HT1080 (cell line): ENCODE results near the gene C4A. TPM values are rescaled to one million over a fixed set of nuclear protein-coding genes. Genes with fewer than 3 reads are reported as not detected.
"Not testable (repeated sequence)": the region's sequence is repeated elsewhere in the genome, so short reads cannot be mapped to it uniquely, and the experiment has no call there.

Source experiments
- DNase-seq: peaks from one replicate; pipeline ENCODE4 v3.0.0-alpha.2; 2015; ENCODE audit warnings: low read depth
- total RNA-seq: library from RNA; depleted of rRNA; stranded (reverse); fragments of >200 nt; shearing (Covaris generic); gene quantifications from 2 replicates; pipeline ENCODE4 v1.2.3, GENCODE V29; 2014

The C4A gene
- total RNA-seq, 1 experiment from 2014 or later = not detected

GRCh38 chr6:31979238-31979898, 2.5 kb upstream of the C4A start:
- DNase-seq = no peak

GRCh38 chr6:31980195-31980876, 1.5 kb upstream of the C4A start:
- not testable (repeated sequence) for DNase-seq

DNA sequence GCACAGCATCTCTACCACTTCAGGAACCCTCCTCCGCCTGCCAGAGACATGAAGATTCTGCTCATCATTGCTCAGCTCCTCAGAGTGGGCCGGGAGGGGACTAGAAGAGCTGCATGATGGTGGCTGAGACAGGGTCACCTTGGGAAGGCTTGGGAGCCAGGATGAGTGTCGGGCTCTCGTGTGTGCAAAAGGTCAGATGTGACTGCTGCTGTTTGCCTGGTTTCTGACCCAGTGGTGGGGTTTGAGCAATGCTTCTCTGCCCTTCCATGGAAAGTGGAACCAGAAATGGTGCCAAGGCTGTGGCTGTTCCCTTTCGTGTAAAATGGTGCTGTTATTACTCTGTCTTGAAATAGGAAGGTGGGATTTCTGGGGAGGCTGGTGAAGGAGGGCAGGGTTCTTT, 859 bp upstream of the C4A start:
- DNase-seq = not testable (repeated sequence)

DNA sequence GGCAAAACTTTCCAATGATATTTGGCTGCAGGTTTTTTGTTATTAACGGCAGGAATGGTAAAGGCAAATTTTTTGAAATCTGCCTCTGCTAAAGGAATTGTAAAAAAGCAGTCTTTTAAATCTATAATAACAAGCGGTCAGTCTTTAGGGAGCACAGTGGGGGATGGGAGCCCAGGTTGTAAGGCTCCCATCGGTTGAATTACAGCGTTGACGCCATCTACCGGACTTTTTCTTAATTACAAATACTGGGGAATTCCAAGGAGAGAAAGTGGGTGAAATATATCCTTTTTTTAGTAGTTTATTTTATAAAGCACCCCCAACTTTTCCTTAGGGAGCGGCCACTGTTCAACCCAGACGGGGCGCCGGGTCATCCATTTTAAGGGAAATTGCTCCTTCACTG, 7.5 kb downstream of the C4A start:
- DNase-seq = not testable (repeated sequence)

GRCh38 chr6:31994421-31994820, 12.6 kb downstream of the C4A start:
- not testable (repeated sequence) for DNase-seq

DNA sequence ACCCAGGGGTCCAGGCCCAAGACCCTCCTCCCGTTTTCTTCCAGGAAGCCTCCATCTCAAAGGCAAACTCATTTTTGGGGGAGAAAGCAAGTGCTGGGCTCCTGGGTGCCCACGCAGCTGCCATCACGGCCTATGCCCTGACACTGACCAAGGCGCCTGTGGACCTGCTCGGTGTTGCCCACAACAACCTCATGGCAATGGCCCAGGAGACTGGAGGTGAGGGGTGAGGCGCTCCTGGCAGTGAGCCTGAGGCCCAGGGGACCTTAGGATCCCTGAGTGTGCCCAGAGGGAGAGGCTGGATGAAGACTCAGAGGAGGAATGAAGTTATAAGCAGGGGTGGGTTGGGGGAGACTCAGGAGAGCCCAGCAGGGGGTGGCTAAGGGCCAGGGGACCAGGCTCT, 14.5 kb downstream of the C4A start:
- not testable (repeated sequence) for DNase-seq

DNA sequence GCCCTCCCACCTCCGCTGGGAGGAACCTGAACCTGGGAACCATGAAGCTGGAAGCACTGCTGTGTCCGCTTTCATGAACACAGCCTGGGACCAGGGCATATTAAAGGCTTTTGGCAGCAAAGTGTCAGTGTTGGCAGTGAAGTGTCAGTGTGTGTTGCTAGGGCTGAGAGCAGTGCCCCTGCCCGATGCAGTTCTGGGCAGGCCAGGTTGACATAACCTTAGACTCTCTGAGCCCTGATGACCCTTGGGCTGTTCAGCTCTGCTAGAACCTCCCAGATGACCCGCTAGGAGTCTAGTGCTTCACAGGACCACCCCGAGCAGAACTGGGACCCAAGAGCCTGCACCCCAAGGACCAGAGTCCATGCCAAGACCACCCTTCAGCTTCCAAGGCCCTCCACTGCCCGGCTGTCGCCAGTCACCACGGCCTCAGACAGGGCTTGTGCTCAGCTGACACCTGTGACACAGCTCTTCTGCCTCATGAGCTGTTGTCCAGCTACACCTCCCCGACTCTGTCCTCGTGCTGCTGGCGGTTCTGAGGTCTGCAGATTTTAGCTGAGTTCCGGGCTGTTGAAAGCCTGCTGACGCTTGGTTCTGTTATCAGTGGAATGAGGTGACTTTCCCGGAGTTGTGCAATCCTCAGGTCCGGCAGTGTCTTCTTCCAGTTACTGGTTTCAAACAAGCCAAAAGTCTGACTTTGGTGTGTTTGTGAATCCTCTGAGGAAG, 20.9 kb downstream of the C4A start:
- not testable (repeated sequence) for DNase-seq

DNA sequence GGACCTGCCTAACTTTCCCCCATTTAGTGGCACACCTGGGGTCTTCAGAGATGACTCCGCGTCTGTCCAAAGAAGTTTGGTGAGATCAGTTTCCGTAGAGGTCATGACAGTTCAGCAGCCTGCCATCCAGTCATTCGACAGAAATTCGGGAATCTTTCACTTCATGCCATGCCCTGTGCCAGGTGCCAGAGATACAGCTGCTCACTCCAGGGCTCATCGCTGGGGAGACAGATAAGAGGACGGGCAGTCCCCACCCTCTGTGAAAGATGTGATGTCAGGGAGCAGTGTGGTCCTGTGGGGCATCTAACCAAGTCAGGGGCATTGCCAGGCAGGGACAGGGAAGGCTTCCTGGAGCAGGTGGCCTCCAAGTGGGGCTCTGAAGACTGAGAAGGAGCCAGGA, 21.4 kb downstream of the C4A start:
- DNase-seq = not testable (repeated sequence)

DNA sequence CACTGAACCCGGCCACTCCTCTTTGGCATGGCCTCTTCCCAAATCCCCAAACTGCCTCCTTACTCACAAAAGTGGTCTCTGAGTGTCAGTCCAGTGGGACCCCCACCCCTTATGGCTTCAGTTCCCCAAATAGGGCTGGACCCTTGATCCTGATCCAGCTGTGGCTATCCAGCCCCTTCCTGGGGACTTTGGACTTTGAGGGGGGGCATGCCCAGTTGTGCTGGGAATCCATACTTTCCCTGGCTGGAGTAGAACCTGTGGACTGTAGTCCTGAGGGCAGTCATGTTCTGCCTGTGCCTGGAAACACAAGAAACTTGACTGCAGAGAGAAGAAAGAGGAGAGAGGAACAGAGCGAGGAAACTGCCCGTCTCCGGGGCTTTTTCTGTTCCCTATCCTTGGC, 22.5 kb downstream of the C4A start:
- DNase-seq = not testable (repeated sequence)

- DNase-seq = not testable (repeated sequence)
These were observed 23.1 kb downstream of the C4A start for GRCh38 chr6:32004864-32005537.

DNA sequence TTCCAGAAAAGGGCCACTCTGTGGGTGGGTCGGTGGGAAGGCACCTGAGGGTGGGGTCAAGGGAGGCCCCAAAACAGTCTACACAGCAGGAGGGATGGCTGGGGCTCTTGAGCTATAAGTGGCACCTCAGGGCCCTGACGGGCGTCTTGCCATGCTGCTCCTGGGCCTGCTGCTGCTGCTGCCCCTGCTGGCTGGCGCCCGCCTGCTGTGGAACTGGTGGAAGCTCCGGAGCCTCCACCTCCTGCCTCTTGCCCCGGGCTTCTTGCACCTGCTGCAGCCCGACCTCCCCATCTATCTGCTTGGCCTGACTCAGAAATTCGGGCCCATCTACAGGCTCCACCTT, 23.7 kb downstream of the C4A start:
- not testable (repeated sequence) for DNase-seq

- not testable (repeated sequence) for DNase-seq
These were observed 24.2 kb downstream of the C4A start for GRCh38 chr6:32005991-32006529.

DNA sequence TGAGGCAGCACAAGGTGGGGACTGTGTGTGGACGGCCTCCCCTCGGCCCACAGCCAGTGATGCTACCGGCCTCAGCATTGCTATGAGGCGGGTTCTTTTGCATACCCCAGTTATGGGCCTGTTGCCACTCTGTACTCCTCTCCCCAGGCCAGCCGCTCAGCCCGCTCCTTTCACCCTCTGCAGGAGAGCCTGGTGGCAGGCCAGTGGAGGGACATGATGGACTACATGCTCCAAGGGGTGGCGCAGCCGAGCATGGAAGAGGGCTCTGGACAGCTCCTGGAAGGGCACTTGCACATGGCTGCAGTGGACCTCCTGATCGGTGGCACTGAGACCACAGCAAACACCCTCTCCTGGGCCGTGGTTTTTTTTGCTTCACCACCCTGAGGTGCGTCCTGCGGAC, 25.2 kb downstream of the C4A start:
- not testable (repeated sequence) for DNase-seq

DNA sequence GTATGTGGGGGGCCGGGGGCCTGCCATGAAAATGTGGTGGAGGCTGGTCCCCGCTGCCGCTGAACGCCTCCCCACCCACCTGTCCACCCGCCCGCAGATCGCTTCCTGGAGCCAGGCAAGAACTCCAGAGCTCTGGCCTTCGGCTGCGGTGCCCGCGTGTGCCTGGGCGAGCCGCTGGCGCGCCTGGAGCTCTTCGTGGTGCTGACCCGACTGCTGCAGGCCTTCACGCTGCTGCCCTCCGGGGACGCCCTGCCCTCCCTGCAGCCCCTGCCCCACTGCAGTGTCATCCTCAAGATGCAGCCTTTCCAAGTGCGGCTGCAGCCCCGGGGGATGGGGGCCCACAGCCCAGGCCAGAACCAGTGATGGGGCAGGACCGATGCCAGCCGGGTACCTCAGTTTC, 26.2 kb downstream of the C4A start:
- not testable (repeated sequence) for DNase-seq

DNA sequence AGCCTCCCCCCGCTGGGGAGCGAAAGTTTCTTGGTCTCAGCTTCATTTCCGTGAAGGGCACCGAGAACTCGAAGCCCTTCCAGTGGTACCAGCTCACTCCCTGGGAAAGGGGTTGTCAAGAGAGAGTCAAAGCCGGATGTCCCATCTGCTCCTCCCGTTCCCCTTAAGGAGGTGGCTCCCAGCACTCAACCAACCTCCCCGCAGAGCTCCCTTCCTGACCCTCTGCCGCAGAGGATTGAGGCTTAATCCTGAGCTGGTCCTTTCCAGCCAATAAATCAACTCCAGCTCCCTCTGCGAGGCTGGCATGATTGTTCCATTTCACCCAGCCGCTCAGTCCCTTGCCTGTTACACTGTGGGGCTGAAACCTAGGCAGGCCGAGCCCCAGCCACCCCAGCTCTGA, 26.8 kb downstream of the C4A start:
- not testable (repeated sequence) for DNase-seq

DNA sequence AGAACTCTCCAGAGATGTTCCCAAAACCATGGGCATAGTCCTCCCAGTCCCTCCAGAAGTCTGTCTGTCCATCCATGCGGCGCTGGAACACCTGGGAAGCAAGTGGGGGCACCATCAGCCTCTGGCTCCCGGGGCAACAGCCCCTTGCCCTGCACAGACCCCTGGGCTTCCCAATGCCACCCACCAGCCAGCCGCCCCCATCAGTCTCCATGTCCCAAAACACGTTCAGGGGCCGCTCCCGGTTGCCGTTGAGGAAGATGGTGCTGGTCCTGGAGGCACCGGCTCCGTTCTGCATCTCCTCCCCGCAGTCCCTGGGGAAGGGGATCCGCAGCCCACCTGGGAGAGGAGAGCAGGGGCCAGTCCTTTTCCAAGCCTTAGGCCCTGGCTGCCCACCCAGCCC, 27.7 kb downstream of the C4A start:
- not testable (repeated sequence) for DNase-seq

DNA sequence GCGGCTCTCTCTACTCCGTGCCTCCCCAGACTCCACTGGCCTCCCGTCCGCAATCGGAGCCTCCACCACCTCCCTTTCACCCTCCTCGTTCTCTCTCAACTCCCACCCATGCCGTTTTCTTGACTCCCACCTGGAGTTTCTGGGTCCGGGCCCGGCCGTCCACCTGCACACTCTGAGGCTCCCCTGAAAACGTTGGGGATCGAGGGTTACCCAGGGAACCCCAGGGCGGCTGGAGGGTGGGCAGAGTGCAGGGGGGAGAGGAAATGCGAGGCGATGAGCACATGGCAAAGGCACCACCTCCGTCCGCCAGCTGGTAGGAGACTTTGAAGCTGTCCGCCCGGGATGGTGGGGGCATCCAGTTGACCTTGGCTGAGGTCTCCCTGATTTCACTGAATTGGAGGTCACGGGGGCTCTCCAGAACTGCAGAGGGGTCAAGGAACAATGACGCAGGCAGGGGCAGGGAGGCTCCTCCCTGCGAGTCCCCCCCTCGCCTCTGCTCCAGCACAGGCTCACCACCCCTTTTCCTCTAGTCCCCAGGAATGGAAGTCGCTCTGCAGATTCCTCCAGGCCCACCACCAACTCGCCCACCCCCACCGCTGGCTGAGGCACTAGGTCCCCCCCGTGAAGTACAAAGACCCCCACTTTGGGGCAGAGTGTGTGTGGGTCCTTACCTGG, 29.1 kb downstream of the C4A start:
- not testable (repeated sequence) for DNase-seq

GRCh38 chr6:32012941-32013617, 31.2 kb downstream of the C4A start:
- DNase-seq = not testable (repeated sequence)

DNA sequence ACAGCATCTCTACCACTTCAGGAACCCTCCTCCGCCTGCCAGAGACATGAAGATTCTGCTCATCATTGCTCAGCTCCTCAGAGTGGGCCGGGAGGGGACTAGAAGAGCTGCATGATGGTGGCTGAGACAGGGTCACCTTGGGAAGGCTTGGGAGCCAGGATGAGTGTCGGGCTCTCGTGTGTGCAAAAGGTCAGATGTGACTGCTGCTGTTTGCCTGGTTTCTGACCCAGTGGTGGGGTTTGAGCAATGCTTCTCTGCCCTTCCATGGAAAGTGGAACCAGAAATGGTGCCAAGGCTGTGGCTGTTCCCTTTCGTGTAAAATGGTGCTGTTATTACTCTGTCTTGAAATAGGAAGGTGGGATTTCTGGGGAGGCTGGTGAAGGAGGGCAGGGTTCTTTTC, 31.9 kb downstream of the C4A start:
- not testable (repeated sequence) for DNase-seq

DNA sequence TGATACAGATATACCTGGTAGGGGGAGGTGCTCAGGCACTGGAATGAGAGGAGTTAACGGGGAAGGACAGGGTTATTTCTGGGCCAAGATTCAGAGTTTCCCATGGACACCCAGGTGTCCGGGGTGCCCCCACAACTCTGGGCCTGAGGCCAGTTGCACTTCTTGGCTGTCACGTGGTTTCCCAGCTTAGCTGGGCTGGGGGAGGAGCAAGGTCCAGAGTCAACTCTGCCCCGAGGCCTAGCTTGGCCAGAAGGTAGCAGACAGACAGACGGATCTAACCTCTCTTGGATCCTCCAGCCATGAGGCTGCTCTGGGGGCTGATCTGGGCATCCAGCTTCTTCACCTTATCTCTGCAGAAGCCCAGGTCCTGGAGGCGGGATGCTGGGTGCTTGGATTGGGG, 32.7 kb downstream of the C4A start, which contains the start of gene C4B:
Gene C4B, plus strand, starts transcription at position 249 of the 400 bp plus-strand sequence. Its CDS starts 51 bp downstream, at position 300.
- DNase-seq = not testable (repeated sequence)
